Gastrocnemius medialis (tissue), 4 donors: ENCODE measurements around the gene EEF1A2. TPM values are rescaled to one million over a fixed set of nuclear protein-coding genes. Genes with fewer than 3 reads are reported as not detected.

Experiments
- ATAC-seq, 2 donors: fragments of 150-250 bp; one replicate each; pipeline ENCODE4 v1.9.1; 2016
- DNase-seq, 2 donors: peaks; one replicate each; pipeline ENCODE4 v3.0.0-alpha.2; 2019
- H3K27ac ChIP-seq, 4 donors: fragments of 200-600 bp; sonication (generic); 1 replicate in 1 of 4; 2 replicates in 3 of 4; pipeline ENCODE4 v1.5.1; 2016 to 2018; ENCODE audit warnings: mild to moderate bottlenecking in 2 of 4, moderate library complexity in 1 of 4
- H3K27me3 ChIP-seq, 3 donors: fragments of 200-600 bp; sonication (generic) in 2 of 3; 1 replicate in 1 of 3; 2 replicates in 2 of 3; pipeline versions ENCODE4 v1.5.1 to v1.6.0; 2016 to 2019; ENCODE audit warnings: mild to moderate bottlenecking in 1 of 3, moderate library complexity in 1 of 3
- H3K36me3 ChIP-seq, 2 donors: fragments of 200-600 bp; sonication (generic) in 1 of 2; one replicate each; pipeline ENCODE4 v1.5.1; 2017 to 2018
- H3K4me1 ChIP-seq, 2 donors: fragments of 200-600 bp; sonication (generic) in 1 of 2; one replicate each; pipeline ENCODE4 v1.5.1; 2016 to 2017; ENCODE audit warnings: mild to moderate bottlenecking in 2 of 2
- H3K4me3 ChIP-seq, 4 donors: fragments of 200-600 bp; sonication (generic) in 3 of 4; 1 replicate in 1 of 4; 2 replicates in 3 of 4; pipeline ENCODE4 v1.5.1; 2016 to 2019; ENCODE audit warnings: mild to moderate bottlenecking in 2 of 4
- H3K9me3 ChIP-seq, 3 donors: fragments of 200-600 bp; sonication (generic) in 2 of 3; 1 replicate in 1 of 3; 2 replicates in 2 of 3; pipeline ENCODE4 v1.5.1; 2016 to 2019
- CTCF ChIP-seq, 5 experiments: fragments of 450-650 bp in 3 of 5; fragments of 200-600 bp in 2 of 5; sonication (generic) in 2 of 5; IDR thresholded peaks in 4 of 5; conservative IDR thresholded peaks in 1 of 5; 1 replicate in 4 of 5; 2 replicates in 1 of 5; pipeline ENCODE4 v1.5.1; 2016 to 2019; ENCODE audit warnings: antibody characterized with exemption in 5 of 5, mild to moderate bottlenecking in 3 of 5, moderate library complexity in 3 of 5
- POLR2A ChIP-seq, 2 donors: fragments of 450-650 bp; IDR thresholded peaks; one replicate each; pipeline ENCODE4 v1.6.1; 2017; ENCODE audit warnings: antibody characterized with exemption in 2 of 2, mild to moderate bottlenecking in 2 of 2, moderate library complexity in 2 of 2
- in situ Hi-C, 4 donors: fragments of 200-750 bp; cut with MboI; loops; one replicate each; pipeline versions ENCODE4 v1.15.0 to v1.8.0; 2017; ENCODE audit warnings: low sequenced_read_pairs in 4 of 4
- intact Hi-C: fragments of 100-400 bp; cut with DNase I; formaldehyde crosslinking; loops from one replicate; pipeline ENCODE4 v1.15.1; 2023; ENCODE audit warnings: low total_unique reads
- total RNA-seq, 4 donors: library from RNA; depleted of rRNA; stranded (reverse); fragments of >200 nt; gene quantifications; one replicate each; pipeline versions ENCODE4 v1.1.0 to v1.2.3, GENCODE V29; 2016

EEF1A2 gene
- total RNA-seq, 4 donors from 2014 or later = 1,736 to 2,603 (median 2,395) TPM

- no peak overlapping the region for H3K27ac ChIP-seq
- H3K9me3 ChIP-seq = no peaks in the 10 kb centered on the region
- H3K27me3 ChIP-seq = peaks cover 27 to 40% (median 33%) of the 10 kb centered on the region in 3 donors
- ATAC-seq (no peak), DNase-seq (no peak)
- intact Hi-C loops (no loop called here), in situ Hi-C loops (loop anchor here in 1 of 4 donors (25.0 kb wide), 1 partner anchor 91 kb away; the partner anchor contains the start of gene GMEB2)
- no peaks in the 10 kb centered on the region for H3K36me3 ChIP-seq
- H3K4me3 ChIP-seq = no peak overlapping the region
- no peaks in the 10 kb centered on the region for H3K4me1 ChIP-seq
- no peak for TF ChIP-seq POLR2A (IDR thresholded peaks at IDR 0.05)
- no peak for TF ChIP-seq CTCF (IDR thresholded peaks at IDR 0.05 in 4 of 5, conservative IDR thresholded peaks at IDR 0.05 in 1 of 5)
Measured at GRCh38 chr20:63546256-63546955, 47.5 kb upstream of the EEF1A2 start.

GRCh38 chr20:63545814-63546213 is 46.9 kb upstream of the EEF1A2 start:
- no peak for ATAC-seq
- in situ Hi-C loops = loop anchor here in 1 of 4 donors (25.0 kb wide), 1 partner anchor 91 kb away; the partner anchor contains the start of gene GMEB2
- DNase-seq = no peak

GRCh38 chr20:63544958-63545516 is 46.2 kb upstream of the EEF1A2 start:
- ATAC-seq (no peak), DNase-seq (no peak)
- Histone ChIP-seq H3K27me3 (peaks cover 24 to 36% (median 26%) of the 10 kb centered on the region in 3 donors), H3K9me3 (no peaks in the 10 kb centered on the region), H3K27ac (no peak overlapping the region), H3K4me3 (no peak overlapping the region), H3K4me1 (no peaks in the 10 kb centered on the region), H3K36me3 (no peaks in the 10 kb centered on the region)
- intact Hi-C loops (no loop called here), in situ Hi-C loops (loop anchor here in 1 of 4 donors (25.0 kb wide), 1 partner anchor 92 kb away; the partner anchor contains the start of gene GMEB2)
- no peak for TF ChIP-seq POLR2A (IDR thresholded peaks at IDR 0.05)
- TF ChIP-seq CTCF (IDR thresholded peaks at IDR 0.05 in 4 of 5, conservative IDR thresholded peaks at IDR 0.05 in 1 of 5) = no peak

More at GRCh38 chr20:63545814-63546213, 46.9 kb upstream of the EEF1A2 start:
- Histone ChIP-seq H3K27ac (no peak overlapping the region), H3K9me3 (no peaks in the 10 kb centered on the region), H3K4me1 (no peaks in the 10 kb centered on the region), H3K27me3 (peaks cover 25 to 36% (median 29%) of the 10 kb centered on the region in 3 donors), H3K4me3 (no peak overlapping the region), H3K36me3 (no peaks in the 10 kb centered on the region)
- intact Hi-C loops = no loop called here
- TF ChIP-seq POLR2A (IDR thresholded peaks at IDR 0.05) (no peak), CTCF (IDR thresholded peaks at IDR 0.05 in 4 of 5, conservative IDR thresholded peaks at IDR 0.05 in 1 of 5) (no peak)

- intact Hi-C loops (no loop called here), in situ Hi-C loops (loop anchor here in 1 of 4 donors (25.0 kb wide), 1 partner anchor 93 kb away; the partner anchor contains the start of gene GMEB2)
- Histone ChIP-seq H3K27ac (no peak overlapping the region), H3K27me3 (peaks cover 18 to 29% (median 26%) of the 10 kb centered on the region in 3 donors), H3K36me3 (no peaks in the 10 kb centered on the region), H3K4me3 (no peak overlapping the region), H3K9me3 (no peaks in the 10 kb centered on the region), H3K4me1 (no peaks in the 10 kb centered on the region)
- DNase-seq = no peak
- no peak for TF ChIP-seq CTCF (IDR thresholded peaks at IDR 0.05 in 4 of 5, conservative IDR thresholded peaks at IDR 0.05 in 1 of 5)
- ATAC-seq = no peak
Measured at GRCh38 chr20:63544241-63544957, 45.5 kb upstream of the EEF1A2 start.
